OCI-LY7 (cell line): ENCODE results near the gene FERMT2. TPM values are rescaled to one million over a fixed set of nuclear protein-coding genes. Genes with fewer than 3 reads are reported as not detected.

Source experiments
- BruUV-seq: library from RNA; stranded (reverse); fragments of 400-500 nt; replicated peaks from 2 replicates; lab custom pipeline; 2021; lab: Mats Ljungman, UMichigan
- CTCF ChIA-PET: fragments of 300-600 bp; sonication (Branson Sonifier 250); formaldehyde crosslinking; loops from one replicate; lab custom pipeline; 2022; ENCODE audit warnings: antibody characterized with exemption; ENCODE audit not compliant: unreplicated experiment; lab: Charles Lee
- POLR2A ChIA-PET: fragments of 300-600 bp; sonication (Branson Sonifier 250); formaldehyde crosslinking; loops from one replicate; lab custom pipeline; 2022; ENCODE audit warnings: antibody characterized with exemption; lab: Charles Lee
- DNase-seq: peaks from one replicate; pipeline ENCODE4 v3.0.0-alpha.2; 2015; ENCODE audit warnings: low spot score
- H2AFZ ChIP-seq: fragments of 200-600 bp; sonication (generic), shearing (Covaris generic); 2 replicates; pipeline ENCODE4 v1.6.1; 2014; ENCODE audit warnings: mild to moderate bottlenecking, antibody characterized with exemption, low read length, moderate library complexity
- H3K27ac ChIP-seq: fragments of 200-600 bp; sonication (generic); 2 replicates; pipeline ENCODE4 v1.5.1; 2014; ENCODE audit warnings: mixed run types, low read depth, mild to moderate bottlenecking, moderate library complexity, low read length, inconsistent platforms; ENCODE audit not compliant: poor library complexity, severe bottlenecking
- H3K36me3 ChIP-seq: fragments of 200-600 bp; sonication (generic); 2 replicates; pipeline ENCODE4 v1.6.1; 2014; ENCODE audit warnings: mild to moderate bottlenecking, antibody characterized with exemption, low read length, moderate library complexity, mixed read lengths; ENCODE audit not compliant: insufficient read depth
- H3K4me1 ChIP-seq: fragments of 200-600 bp; sonication (generic); 2 replicates; pipeline ENCODE4 v1.5.1; 2014; ENCODE audit warnings: mild to moderate bottlenecking, low read length; ENCODE audit not compliant: insufficient read depth, poor library complexity, severe bottlenecking
- H3K4me2 ChIP-seq: fragments of 200-600 bp; sonication (generic); 2 replicates; pipeline ENCODE4 v1.6.1; 2014; ENCODE audit warnings: mild to moderate bottlenecking, low read length
- H3K4me3 ChIP-seq: fragments of 200-600 bp; sonication (generic); 2 replicates; pipeline ENCODE4 v1.5.1; 2014; ENCODE audit warnings: mild to moderate bottlenecking, low read depth, low read length; ENCODE audit not compliant: poor library complexity, severe bottlenecking
- H3K79me2 ChIP-seq: fragments of 200-600 bp; sonication (generic); 2 replicates; pipeline ENCODE4 v1.6.1; 2016; ENCODE audit warnings: low read depth, mild to moderate bottlenecking, low read length, moderate library complexity, mixed read lengths; ENCODE audit not compliant: insufficient read depth
- H3K9me2 ChIP-seq: fragments of 200-600 bp; sonication (generic); 2 replicates; pipeline ENCODE4 v1.6.1; 2016; ENCODE audit warnings: mild to moderate bottlenecking, low read length, mixed read lengths; ENCODE audit not compliant: insufficient read depth
- H3K9me3 ChIP-seq: fragments of 200-600 bp; sonication (generic); 2 replicates; pipeline ENCODE4 v1.6.1; 2014; ENCODE audit warnings: mild to moderate bottlenecking, mixed run types, low read length, mixed read lengths
- H4K20me1 ChIP-seq: fragments of 200-600 bp; sonication (generic); 2 replicates; pipeline ENCODE4 v1.6.1; 2014; ENCODE audit warnings: mild to moderate bottlenecking, antibody characterized with exemption, low read length, moderate library complexity, mixed read lengths; ENCODE audit not compliant: insufficient read depth
- EZH2phosphoT487 ChIP-seq: fragments of 200-600 bp; sonication (generic); IDR thresholded peaks from 2 replicates; pipeline ENCODE4 v1.6.1; 2018; ENCODE audit warnings: low read depth, borderline replicate concordance, mild to moderate bottlenecking, mixed run types, antibody characterized with exemption, low read length, moderate library complexity, mixed read lengths
- intact Hi-C: fragments of 100-400 bp; cut with micrococcal nuclease; formaldehyde crosslinking; loops from one replicate; pipeline ENCODE4 v1.10.0; 2022; ENCODE audit not compliant: unreplicated experiment
- total RNA-seq, 2 experiments: library from RNA; depleted of rRNA in 1 of 2; stranded (reverse); fragments of >200 nt in 1 of 2; shearing (Covaris generic) in 1 of 2; gene quantifications; 2 replicates each; pipeline ENCODE4 v1.2.3, GENCODE V29; 2014 to 2022
- TF ChIP-seq, protein P1 (sequence below): fragments of 200-600 bp; sonication (generic); conservative IDR thresholded peaks from 2 replicates; pipeline ENCODE4 v1.5.1; 2014; ENCODE audit warnings: mild to moderate bottlenecking, antibody characterized with exemption, low read length, moderate library complexity, mixed read lengths

The FERMT2 gene
- total RNA-seq, 2 experiments from 2014 or later: not detected

DNA sequence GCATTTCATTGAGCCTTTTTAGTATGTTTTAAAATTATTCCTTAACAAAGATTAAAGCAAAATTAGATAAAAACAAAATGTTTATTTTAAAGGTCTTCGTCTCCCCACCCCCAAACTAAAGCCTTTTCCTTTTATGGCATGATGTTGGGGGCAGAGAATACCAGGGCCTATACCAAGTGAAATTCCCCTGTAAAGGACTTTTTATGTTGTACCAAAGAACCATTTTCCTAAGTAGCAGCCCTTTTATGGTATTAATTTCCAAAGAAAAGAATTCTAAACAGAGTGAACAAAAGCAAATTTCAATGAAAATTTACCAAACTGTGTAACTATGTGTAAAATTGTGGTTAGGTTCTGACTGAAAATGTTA lies 87.5 kb downstream of the FERMT2 start:
- no TSS peak for BruUV-seq

DNA sequence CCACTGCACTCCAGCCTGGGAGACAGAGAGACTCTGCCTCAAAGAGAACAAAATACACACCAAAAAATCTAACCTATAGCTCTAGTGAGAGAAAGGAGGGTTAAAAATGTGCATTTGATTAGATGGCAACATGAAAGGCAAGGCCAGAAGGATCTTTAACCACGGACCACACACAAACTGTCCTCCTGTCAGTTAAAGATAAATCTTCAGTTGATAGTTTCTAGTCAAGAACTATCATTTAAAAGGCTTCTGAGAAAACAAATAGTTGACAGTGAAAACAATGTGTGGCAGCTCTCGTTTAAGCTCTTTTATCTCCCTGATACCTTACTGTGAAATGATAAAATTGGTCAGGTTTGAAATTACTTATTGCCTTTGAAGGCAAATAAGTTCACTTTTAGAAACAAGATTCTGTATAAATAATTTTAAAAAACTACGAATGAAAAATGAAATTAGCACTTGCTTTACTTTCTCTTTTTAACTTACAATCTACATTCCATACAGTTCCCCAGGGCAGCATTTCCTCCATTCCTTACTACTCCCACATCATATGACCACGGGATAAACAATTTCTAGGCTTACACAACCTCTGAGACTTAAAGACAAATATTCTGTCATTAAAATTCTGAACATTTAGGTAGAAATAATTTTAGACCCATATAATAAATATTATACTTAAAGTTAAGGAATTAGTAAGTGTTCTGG lies 88.1 kb downstream of the FERMT2 start:
- no peak overlapping the region for H2AFZ ChIP-seq
- H3K27ac ChIP-seq: no peak overlapping the region
- H3K9me2 ChIP-seq: no peaks in the 10 kb centered on the region
- POLR2A ChIA-PET: interaction anchor here (0.5 kb wide), 1 partner anchor 71 kb away, joined by 4 read pairs; no protein-coding TSS in a partner anchor
- H3K4me3 ChIP-seq: no peak overlapping the region
- no peak overlapping the region for H3K4me2 ChIP-seq
- no peak for DNase-seq
- no peaks in the 10 kb centered on the region for H3K36me3 ChIP-seq
- H3K79me2 ChIP-seq: no peaks in the 10 kb centered on the region
- H3K4me1 ChIP-seq: no peaks in the 10 kb centered on the region
- TF ChIP-seq EZH2phosphoT487: no peak
- TF ChIP-seq, protein P1, sequence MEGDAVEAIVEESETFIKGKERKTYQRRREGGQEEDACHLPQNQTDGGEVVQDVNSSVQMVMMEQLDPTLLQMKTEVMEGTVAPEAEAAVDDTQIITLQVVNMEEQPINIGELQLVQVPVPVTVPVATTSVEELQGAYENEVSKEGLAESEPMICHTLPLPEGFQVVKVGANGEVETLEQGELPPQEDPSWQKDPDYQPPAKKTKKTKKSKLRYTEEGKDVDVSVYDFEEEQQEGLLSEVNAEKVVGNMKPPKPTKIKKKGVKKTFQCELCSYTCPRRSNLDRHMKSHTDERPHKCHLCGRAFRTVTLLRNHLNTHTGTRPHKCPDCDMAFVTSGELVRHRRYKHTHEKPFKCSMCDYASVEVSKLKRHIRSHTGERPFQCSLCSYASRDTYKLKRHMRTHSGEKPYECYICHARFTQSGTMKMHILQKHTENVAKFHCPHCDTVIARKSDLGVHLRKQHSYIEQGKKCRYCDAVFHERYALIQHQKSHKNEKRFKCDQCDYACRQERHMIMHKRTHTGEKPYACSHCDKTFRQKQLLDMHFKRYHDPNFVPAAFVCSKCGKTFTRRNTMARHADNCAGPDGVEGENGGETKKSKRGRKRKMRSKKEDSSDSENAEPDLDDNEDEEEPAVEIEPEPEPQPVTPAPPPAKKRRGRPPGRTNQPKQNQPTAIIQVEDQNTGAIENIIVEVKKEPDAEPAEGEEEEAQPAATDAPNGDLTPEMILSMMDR: no peak
- CTCF ChIA-PET: no interaction called here
- no peaks in the 10 kb centered on the region for H3K9me3 ChIP-seq
- BruUV-seq: no TSS peak
- no peaks in the 10 kb centered on the region for H4K20me1 ChIP-seq
- intact Hi-C loops: no loop called here

More for the DNA sequence above, 87.5 kb downstream of the FERMT2 start:
- H3K27ac ChIP-seq: no peak overlapping the region
- CTCF ChIA-PET: no interaction called here
- no peaks in the 10 kb centered on the region for H3K79me2 ChIP-seq
- no peaks in the 10 kb centered on the region for H3K9me3 ChIP-seq
- H4K20me1 ChIP-seq: no peaks in the 10 kb centered on the region
- H3K36me3 ChIP-seq: no peaks in the 10 kb centered on the region
- POLR2A ChIA-PET: no interaction called here
- no peak overlapping the region for H3K4me3 ChIP-seq
- DNase-seq: no peak
- H2AFZ ChIP-seq: no peak overlapping the region
- H3K4me1 ChIP-seq: no peaks in the 10 kb centered on the region
- intact Hi-C loops: no loop called here
- H3K4me2 ChIP-seq: no peak overlapping the region
- no peak for TF ChIP-seq EZH2phosphoT487
- TF ChIP-seq, protein P1: no peak
- H3K9me2 ChIP-seq: no peaks in the 10 kb centered on the region

DNA sequence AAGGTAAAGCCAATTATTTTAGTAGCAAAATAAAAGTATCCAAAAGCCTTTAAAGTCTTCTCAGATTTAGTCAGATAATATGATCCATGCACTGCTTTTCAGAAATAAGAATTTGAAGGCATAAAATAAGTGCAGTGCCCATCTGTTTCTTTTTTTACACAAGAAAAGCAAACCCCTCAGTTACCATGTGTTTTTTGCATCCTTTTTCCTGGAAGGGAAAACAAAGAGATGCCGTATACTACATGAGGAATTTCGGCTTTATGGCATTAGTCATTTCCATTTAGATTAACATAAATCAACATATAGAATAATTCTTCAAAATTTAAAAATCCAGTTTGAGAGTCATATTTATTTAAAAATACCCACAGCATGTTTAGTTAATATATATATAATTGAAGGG lies 89.4 kb downstream of the FERMT2 start:
- Histone ChIP-seq H3K4me3 (no peak overlapping the region), H3K9me3 (no peaks in the 10 kb centered on the region), H4K20me1 (no peaks in the 10 kb centered on the region), H3K9me2 (no peaks in the 10 kb centered on the region), H3K27ac (no peak overlapping the region), H3K79me2 (no peaks in the 10 kb centered on the region), H3K36me3 (no peaks in the 10 kb centered on the region), H3K4me1 (no peaks in the 10 kb centered on the region), H2AFZ (no peak overlapping the region), H3K4me2 (no peak overlapping the region)
- intact Hi-C loops: no loop called here
- DNase-seq: no peak
- ChIA-PET CTCF (no interaction called here), POLR2A (no interaction called here)
- BruUV-seq: no TSS peak
- no peak for TF ChIP-seq EZH2phosphoT487
- TF ChIP-seq, protein P1: no peak
